A549 (cell line): Measurements from ENCODE around the gene DNM3.

ENCODE experiments used
- CEBPB ChIP-seq, 2 experiments: fragments of >200 bp in 1 of 2; sonication (Bioruptor Twin) in 1 of 2; formaldehyde crosslinking in 1 of 2; IDR thresholded peaks; 2 replicates each; pipeline ENCODE4 v1.6.1; 2012 to 2016
- EHMT2 ChIP-seq: fragments of 200-600 bp; sonication (generic); IDR thresholded peaks from 2 replicates; pipeline ENCODE4 v1.6.1; 2016; ENCODE audit warnings: antibody characterized with exemption, low read depth, mild to moderate bottlenecking, moderate library complexity
- EP300 ChIP-seq, 2 experiments: fragments of >200 bp; sonication (Bioruptor Twin); formaldehyde crosslinking; IDR thresholded peaks; 2 replicates in 1 of 2; 3 replicates in 1 of 2; pipeline ENCODE4 v1.6.1; 2016 to 2017
- MYC ChIP-seq: IDR thresholded peaks from 2 replicates; pipeline ENCODE4 v1.6.1; 2012; ENCODE audit warnings: mild to moderate bottlenecking, inconsistent platforms, low read length, improper control_type of control experiment, borderline replicate concordance
- POLR2A ChIP-seq: IDR thresholded peaks from 2 replicates; pipeline ENCODE4 v1.6.1; 2012; ENCODE audit warnings: mild to moderate bottlenecking, low read length
- RFX5 ChIP-seq: fragments of 450-650 bp; IDR thresholded peaks from 2 replicates; pipeline ENCODE4 v1.7.1; 2014; ENCODE audit warnings: antibody characterized with exemption, mild to moderate bottlenecking, moderate library complexity
- SREBF2 ChIP-seq: fragments of 450-650 bp; IDR thresholded peaks from 2 replicates; pipeline ENCODE4 v1.6.1; 2014; ENCODE audit warnings: mild to moderate bottlenecking, moderate library complexity
- ZNF302 ChIP-seq: fragments of 250-450 bp; sonication (Bioruptor Pico); IDR thresholded peaks from 2 replicates; pipeline ENCODE4 v1.9.0; 2021; ENCODE audit warnings: inconsistent platforms, mild to moderate bottlenecking, moderate library complexity
- TF ChIP-seq, protein P1 (sequence below): fragments of >200 bp; sonication (Bioruptor Twin); formaldehyde crosslinking; IDR thresholded peaks from 3 replicates; pipeline ENCODE4 v1.5.1; 2016
- TF ChIP-seq, protein P2 (sequence below): fragments of 450-650 bp; IDR thresholded peaks from 2 replicates; pipeline ENCODE4 v1.6.1; 2014; ENCODE audit warnings: antibody characterized with exemption
- TF ChIP-seq, protein P3 (sequence below): IDR thresholded peaks from 2 replicates; pipeline ENCODE4 v1.6.1; 2012; ENCODE audit warnings: low read depth, borderline replicate concordance

DNA sequence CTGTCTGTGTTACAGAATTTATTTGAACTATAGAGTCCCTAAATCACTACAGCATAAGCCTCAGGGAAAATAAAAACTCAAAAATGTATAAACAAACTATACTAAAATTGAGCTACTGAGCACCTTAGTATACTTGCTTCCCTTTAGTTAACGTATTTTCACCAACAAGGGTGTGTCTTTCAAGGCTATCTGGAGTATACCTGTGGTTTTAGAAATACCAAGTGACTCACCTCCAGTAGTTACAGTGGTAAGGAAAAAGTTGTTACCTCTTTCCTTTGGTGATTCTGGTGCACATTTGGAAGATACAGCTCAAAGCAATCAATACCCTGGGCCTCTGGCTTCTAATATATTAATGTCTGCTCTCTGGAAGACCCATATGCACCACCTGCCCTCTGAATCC, 511.1 kb downstream of the DNM3 start:
- TF ChIP-seq EHMT2 (no peak), RFX5 (no peak), CEBPB (IDR thresholded peaks at IDR 0.05) (no peak), MYC (no peak), POLR2A (no peak), EP300 (IDR thresholded peaks at IDR 0.05) (no peak), ZNF302 (CRISPR knock-in tag) (no peak), SREBF2 (no peak)
- TF ChIP-seq, protein P1, sequence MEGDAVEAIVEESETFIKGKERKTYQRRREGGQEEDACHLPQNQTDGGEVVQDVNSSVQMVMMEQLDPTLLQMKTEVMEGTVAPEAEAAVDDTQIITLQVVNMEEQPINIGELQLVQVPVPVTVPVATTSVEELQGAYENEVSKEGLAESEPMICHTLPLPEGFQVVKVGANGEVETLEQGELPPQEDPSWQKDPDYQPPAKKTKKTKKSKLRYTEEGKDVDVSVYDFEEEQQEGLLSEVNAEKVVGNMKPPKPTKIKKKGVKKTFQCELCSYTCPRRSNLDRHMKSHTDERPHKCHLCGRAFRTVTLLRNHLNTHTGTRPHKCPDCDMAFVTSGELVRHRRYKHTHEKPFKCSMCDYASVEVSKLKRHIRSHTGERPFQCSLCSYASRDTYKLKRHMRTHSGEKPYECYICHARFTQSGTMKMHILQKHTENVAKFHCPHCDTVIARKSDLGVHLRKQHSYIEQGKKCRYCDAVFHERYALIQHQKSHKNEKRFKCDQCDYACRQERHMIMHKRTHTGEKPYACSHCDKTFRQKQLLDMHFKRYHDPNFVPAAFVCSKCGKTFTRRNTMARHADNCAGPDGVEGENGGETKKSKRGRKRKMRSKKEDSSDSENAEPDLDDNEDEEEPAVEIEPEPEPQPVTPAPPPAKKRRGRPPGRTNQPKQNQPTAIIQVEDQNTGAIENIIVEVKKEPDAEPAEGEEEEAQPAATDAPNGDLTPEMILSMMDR, result no peak
- TF ChIP-seq, protein P2, sequence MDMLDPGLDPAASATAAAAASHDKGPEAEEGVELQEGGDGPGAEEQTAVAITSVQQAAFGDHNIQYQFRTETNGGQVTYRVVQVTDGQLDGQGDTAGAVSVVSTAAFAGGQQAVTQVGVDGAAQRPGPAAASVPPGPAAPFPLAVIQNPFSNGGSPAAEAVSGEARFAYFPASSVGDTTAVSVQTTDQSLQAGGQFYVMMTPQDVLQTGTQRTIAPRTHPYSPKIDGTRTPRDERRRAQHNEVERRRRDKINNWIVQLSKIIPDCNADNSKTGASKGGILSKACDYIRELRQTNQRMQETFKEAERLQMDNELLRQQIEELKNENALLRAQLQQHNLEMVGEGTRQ, result no peak
- TF ChIP-seq, protein P3, sequence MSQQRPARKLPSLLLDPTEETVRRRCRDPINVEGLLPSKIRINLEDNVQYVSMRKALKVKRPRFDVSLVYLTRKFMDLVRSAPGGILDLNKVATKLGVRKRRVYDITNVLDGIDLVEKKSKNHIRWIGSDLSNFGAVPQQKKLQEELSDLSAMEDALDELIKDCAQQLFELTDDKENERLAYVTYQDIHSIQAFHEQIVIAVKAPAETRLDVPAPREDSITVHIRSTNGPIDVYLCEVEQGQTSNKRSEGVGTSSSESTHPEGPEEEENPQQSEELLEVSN, result no peak
